Ovary (tissue), 9 donors: ENCODE results near the gene GPATCH2. TPM values are rescaled to one million over a fixed set of nuclear protein-coding genes. Genes with fewer than 3 reads are reported as not detected.

Experiments
- DNase-seq, 5 donors: peaks; one replicate each; pipeline ENCODE4 v3.0.0-alpha.2; 2019 to 2020
- H3K27ac ChIP-seq, 2 donors: fragments of 200-600 bp; one replicate each; pipeline versions ENCODE4 v1.5.1 to v1.8.0; 2019 to 2022
- H3K27me3 ChIP-seq: fragments of 200-600 bp; one replicate; pipeline ENCODE4 v1.8.0; 2022
- H3K36me3 ChIP-seq: fragments of 200-600 bp; sonication (generic); one replicate; pipeline ENCODE4 v1.5.1; 2019
- H3K4me1 ChIP-seq: one replicate; pipeline ENCODE4 v1.8.1; 2013; ENCODE audit warnings: mild to moderate bottlenecking, moderate library complexity; ENCODE audit not compliant: insufficient read depth
- H3K4me3 ChIP-seq: fragments of 200-600 bp; sonication (generic); one replicate; pipeline ENCODE4 v1.5.1; 2017
- H3K9me3 ChIP-seq, 2 donors: fragments of 200-600 bp in 1 of 2; sonication (generic) in 1 of 2; one replicate each; pipeline versions ENCODE4 v1.5.1 to v1.8.1; 2013 to 2019; ENCODE audit warnings: mild to moderate bottlenecking in 1 of 2, moderate library complexity in 1 of 2
- CTCF ChIP-seq, 3 donors: fragments of 450-650 bp in 2 of 3; fragments of 200-600 bp in 1 of 3; IDR thresholded peaks; one replicate each; pipeline versions ENCODE4 v1.5.1 to v1.8.0; 2016 to 2022; ENCODE audit warnings: antibody characterized with exemption in 3 of 3, mild to moderate bottlenecking in 1 of 3
- EP300 ChIP-seq: sonication (generic); formaldehyde crosslinking; IDR thresholded peaks from one replicate; pipeline ENCODE4 v1.6.1; 2017; ENCODE audit warnings: antibody characterized with exemption
- POLR2A ChIP-seq: fragments of 450-650 bp; IDR thresholded peaks from one replicate; pipeline ENCODE4 v1.6.1; 2017; ENCODE audit warnings: antibody characterized with exemption, mild to moderate bottlenecking, moderate library complexity
- WGBS, 3 donors: extraction: QIAGEN DNeasy Blood & Tissue Kit in 1 of 3; methylation state at CpG; one replicate each; pipeline versions ENCODE4 v1.1.5 to v1.1.7; 2013 to 2017; 5-methylcytosine and 5-hydroxymethylcytosine counted together
- intact Hi-C, 4 donors: fragments of 100-400 bp; cut with DNase I; formaldehyde crosslinking; loops; one replicate each; pipeline versions ENCODE4 v1.11.0 to v1.15.1; 2022 to 2023
- polyA plus RNA-seq, 2 donors: library from polyadenylated mRNA; stranded (reverse); fragments of 200-250 nt in 1 of 2; fragments of 350-450 nt in 1 of 2; fragmentation: Illumina TruSeq in 1 of 2; extraction: RNeasy Lipid Tissue Mini Kit (QIAGEN cat#74804) in 1 of 2; gene quantifications; one replicate each; pipeline ENCODE4 v1.2.3, GENCODE V29; 2013 to 2014
- total RNA-seq, 7 donors: library from RNA; depleted of rRNA in 2 of 7; stranded (reverse); fragments of >200 nt in 2 of 7; fragmentation: NEBNext Ultra II Directional in 3 of 7; extraction: Animal tissue kit (Norgen Biotek cat#: 25700) in 3 of 7; gene quantifications; one replicate each; pipeline versions ENCODE4 v1.1.0 to v1.2.4, GENCODE V29; 2016 to 2023
- donor health status: DM: no; HTN: no; CAD: no; lungs with moderate emphysema.
- donor health status: DM: no; HTN: no; CAD: no.
- donor health status: Bipolar disorder and iron deficiency.
- donor health status: DM: yes; HTN: yes; CAD: no.
- donor health status: DM: no; HTN: no; CAD: no.
- donor health status: DM: yes; HTN: yes; CAD: no.

GPATCH2 gene
- total and polyA plus RNA-seq, 9 donors: 3.7 to 16.5 (median 10.4) TPM

GRCh38 chr1:217443845-217444244 lies 187.0 kb downstream of the GPATCH2 start:
- intact Hi-C loops: no loop called here
- H3K27me3 ChIP-seq: no peaks in the 10 kb centered on the region
- H3K36me3 ChIP-seq: no peaks in the 10 kb centered on the region
- no peak overlapping the region for H3K27ac ChIP-seq
- WGBS, 3 donors: 89 to 92% (median 91%) methylated on average over 2 of the region's 2 CpGs
- no peak for TF ChIP-seq CTCF (IDR thresholded peaks at IDR 0.05)
- no peak for TF ChIP-seq POLR2A
- TF ChIP-seq EP300: no peak
- DNase-seq: no peak
- H3K4me1 ChIP-seq: no peaks in the 10 kb centered on the region
- no peaks in the 10 kb centered on the region for H3K9me3 ChIP-seq
- no peak overlapping the region for H3K4me3 ChIP-seq

GRCh38 chr1:217437376-217437775 lies 193.5 kb downstream of the GPATCH2 start:
- no peak for DNase-seq

DNA sequence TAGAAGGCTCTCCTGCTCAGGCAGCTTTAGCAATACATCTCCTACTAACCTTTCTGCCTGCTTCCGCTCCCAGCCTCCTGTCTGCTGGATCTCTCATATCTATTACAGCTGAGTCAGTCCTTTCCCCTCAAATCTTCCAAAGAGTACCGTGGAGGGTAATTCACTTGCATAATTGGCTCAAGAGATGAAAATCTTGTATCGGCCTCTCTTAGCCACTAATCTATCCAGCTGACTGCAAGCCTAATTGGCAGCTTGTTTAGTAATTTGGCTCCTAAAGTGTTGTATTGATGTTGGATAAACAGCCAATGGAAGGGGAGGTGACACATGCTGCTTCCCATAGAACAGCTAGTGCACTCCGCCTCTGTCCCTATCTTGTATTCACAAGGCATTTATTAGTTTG lies 195.7 kb downstream of the GPATCH2 start:
- Histone ChIP-seq H3K4me1 (no peaks in the 10 kb centered on the region), H3K36me3 (no peaks in the 10 kb centered on the region), H3K4me3 (no peak overlapping the region), H3K27me3 (no peaks in the 10 kb centered on the region), H3K27ac (no peak overlapping the region), H3K9me3 (no peaks in the 10 kb centered on the region)
- TF ChIP-seq EP300: no peak
- TF ChIP-seq POLR2A: no peak
- TF ChIP-seq CTCF (IDR thresholded peaks at IDR 0.05): no peak
- 71 to 77% (median 76%) methylated on average over 4 of the region's 4 CpGs for whole genome bisulfite sequencing, 3 donors
- intact Hi-C loops: no loop called here
- no peak for DNase-seq

More at GRCh38 chr1:217437376-217437775, 193.5 kb downstream of the GPATCH2 start:
- Histone ChIP-seq H3K4me1 (no peaks in the 10 kb centered on the region), H3K9me3 (no peaks in the 10 kb centered on the region), H3K27ac (no peak overlapping the region), H3K36me3 (no peaks in the 10 kb centered on the region), H3K27me3 (no peaks in the 10 kb centered on the region), H3K4me3 (no peak overlapping the region)
- no peak for TF ChIP-seq EP300
- no peak for TF ChIP-seq POLR2A
- no peak for TF ChIP-seq CTCF (IDR thresholded peaks at IDR 0.05)
- intact Hi-C loops: no loop called here
- WGBS, 3 donors: 83 to 93% methylated on average over 3 of the region's 3 CpGs; no CpG with 5 or more reads in 1 of the 3 donors

- no peak for TF ChIP-seq CTCF (IDR thresholded peaks at IDR 0.05)
- TF ChIP-seq POLR2A: no peak
- TF ChIP-seq EP300: no peak
- H3K36me3 ChIP-seq: no peaks in the 10 kb centered on the region
- no peak overlapping the region for H3K4me3 ChIP-seq
- intact Hi-C loops: no loop called here
- no peak for DNase-seq
- H3K9me3 ChIP-seq: no peaks in the 10 kb centered on the region
- H3K27ac ChIP-seq: no peak overlapping the region
- no peaks in the 10 kb centered on the region for H3K4me1 ChIP-seq
- WGBS, 3 donors: 94 to 98% (median 96%) methylated on average over 4 of the region's 4 CpGs
- H3K27me3 ChIP-seq: no peaks in the 10 kb centered on the region
Measured at GRCh38 chr1:217433664-217434063, 197.2 kb downstream of the GPATCH2 start.

- intact Hi-C loops: no loop called here
- Histone ChIP-seq H3K27ac (no peak overlapping the region), H3K36me3 (no peaks in the 10 kb centered on the region), H3K4me1 (no peaks in the 10 kb centered on the region), H3K9me3 (no peaks in the 10 kb centered on the region), H3K4me3 (no peak overlapping the region), H3K27me3 (no peaks in the 10 kb centered on the region)
- no peak for DNase-seq
- TF ChIP-seq POLR2A (no peak), CTCF (IDR thresholded peaks at IDR 0.05) (no peak), EP300 (no peak)
Measured at GRCh38 chr1:217432339-217432738, 198.6 kb downstream of the GPATCH2 start.
